HG02571 (cell line): ENCODE results near the gene PSMC3IP.
"Not testable (repeated sequence)": the region's sequence is repeated elsewhere in the genome, so short reads cannot be mapped to it uniquely, and the experiment has no call there.

Experiments used
- ATAC-seq: cut with Tn5 transposase; IDR thresholded peaks from one replicate; pipeline ENCODE4 v1.9.1; 2021; ENCODE audit warnings: mild to moderate bottlenecking, moderate library complexity; ENCODE audit not compliant: unreplicated experiment

PSMC3IP gene

DNA sequence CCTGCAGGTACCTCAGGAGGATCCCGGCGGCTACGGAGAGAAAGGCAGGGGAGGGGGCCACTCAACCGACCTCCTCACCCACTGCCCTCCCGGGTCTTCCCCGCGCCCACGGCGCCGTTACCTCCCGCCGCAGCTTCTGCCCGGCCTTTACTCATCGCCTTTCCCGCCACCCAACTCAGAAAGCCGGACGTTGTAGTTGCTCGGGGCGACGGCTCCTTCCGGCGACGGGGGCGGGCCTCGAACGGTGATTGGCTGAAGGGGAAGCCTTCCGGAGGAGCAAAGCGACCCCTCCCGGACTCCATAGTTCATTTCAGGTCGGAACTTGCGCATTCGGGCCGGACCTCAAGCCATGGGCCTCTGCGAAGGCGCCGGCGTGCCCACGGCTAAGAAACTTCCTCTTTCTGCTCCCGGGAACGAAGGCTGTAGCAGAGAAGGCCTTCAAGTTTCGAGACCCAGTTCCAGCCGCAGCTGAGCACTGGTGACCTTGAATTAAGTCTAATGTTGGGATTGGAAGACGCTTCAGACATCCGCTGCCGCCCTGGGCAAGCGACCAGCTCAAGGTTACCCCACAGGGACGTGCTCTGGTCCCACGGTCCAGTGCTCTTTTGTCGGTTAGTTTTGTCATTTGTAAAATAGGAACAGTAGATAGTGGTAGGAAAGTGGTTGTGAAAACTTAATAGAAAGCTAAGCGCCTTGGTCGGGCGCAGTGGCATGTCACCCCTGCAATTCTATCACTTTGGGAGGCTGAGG lies at the start of gene PSMC3IP:
Gene PSMC3IP (minus strand): TSS at position 198 of the 750 bp plus-strand sequence. CDS start 43 bp downstream, at position 155.
- ATAC-seq, result peak; percentile 63

DNA sequence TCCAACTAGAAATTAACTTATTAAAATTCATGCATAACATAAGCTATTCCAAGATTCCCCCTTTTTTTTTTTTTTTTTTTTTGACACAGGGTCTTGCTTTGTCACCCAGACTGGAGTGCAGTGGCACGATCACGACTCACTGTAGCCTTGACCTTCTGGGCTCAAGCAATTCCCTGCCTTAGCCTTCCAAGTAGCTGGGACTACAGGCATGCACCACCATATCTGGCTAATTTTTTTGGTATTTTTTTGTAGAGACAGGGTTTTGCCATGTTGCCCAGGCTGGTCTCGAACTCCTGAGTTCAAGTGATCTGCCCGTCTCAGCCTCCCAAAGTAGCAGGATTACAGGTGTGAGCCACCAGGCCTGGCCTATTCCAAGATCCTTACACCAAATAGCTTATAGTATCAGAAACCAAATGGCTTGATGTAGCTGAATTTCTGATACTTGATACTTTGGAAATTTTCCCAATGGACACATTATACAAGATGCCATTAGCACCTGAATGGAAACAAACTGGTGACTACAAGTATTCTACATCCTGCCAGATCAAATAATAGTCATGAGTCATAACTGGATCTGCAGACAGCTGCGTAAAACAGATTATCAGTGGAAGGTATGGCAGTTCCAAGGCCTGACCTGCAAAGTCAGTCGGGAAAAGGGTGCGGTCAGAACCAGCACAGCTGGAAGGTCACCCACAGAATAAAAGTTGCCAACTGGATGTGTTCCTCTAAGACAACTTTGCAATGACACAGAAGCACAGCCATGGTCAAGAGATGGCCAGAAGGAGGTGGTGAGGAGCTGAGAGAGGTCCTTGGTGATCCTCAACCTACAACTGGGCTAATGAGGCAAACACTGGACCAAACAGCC lies 46.4 kb upstream of the PSMC3IP start:
- no peak for ATAC-seq

GRCh38 chr17:42623271-42623670 lies 45.7 kb upstream of the PSMC3IP start:
- no peak for ATAC-seq

GRCh38 chr17:42621987-42622386 lies 44.5 kb upstream of the PSMC3IP start:
- not testable (repeated sequence) for ATAC-seq

DNA sequence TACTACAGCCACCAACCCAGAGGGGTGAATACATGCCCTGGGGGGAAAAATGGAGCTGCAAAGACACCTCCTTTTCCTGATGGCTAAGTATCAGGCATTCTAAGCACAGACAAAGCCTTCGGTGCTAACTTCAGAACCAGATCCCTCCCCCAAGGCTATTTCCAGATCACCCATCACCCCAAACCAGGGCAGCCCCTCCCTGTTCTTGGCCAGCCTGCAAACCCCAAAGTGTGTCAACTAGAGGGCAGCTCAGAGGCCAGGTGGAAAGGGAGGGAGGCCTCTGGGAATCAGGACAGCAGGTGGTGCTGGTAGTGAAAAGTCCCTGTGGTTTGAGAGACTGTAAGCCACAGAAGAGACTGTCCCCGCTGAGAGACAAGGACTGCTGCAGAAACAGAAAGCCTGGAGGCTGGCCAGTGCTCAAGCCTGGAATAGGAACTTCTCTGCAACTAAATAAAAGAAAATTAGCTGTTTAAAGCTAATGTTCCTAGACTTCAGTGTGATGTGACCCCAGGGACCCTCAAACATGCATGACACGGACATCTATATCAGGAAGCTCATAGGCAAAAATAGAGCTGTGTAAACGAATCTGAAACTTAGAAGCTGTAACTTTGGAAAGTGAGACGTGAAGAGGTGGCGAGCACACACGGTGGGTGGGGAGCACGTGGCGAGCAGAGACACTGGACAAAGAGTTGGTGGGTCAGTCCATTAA lies 41.1 kb upstream of the PSMC3IP start:
- peak; percentile 69 for ATAC-seq

DNA sequence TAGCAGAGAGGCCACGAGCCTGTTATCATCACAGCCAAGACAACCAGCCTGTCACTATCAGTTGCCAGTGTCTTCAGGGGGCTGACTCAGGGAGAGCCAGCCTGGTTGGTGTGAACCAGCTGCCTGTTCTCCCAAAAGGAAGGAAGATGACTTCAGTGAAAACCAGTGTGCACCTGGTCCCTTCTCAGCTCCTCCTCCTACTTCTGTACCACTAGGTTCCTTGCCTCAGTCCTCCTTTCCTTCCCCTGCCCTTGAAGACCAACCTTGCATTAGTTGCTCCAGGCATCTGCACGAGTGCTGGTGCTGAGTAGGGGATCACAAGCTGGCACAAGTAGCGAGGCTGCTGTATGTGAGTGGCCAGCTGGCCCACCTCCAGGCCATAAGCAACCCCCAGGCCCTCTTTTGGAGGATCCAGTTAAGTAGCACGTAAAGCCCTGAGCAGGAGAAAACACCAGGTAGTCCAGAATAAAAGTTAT lies 40.5 kb upstream of the PSMC3IP start:
- ATAC-seq, result peak; percentile 21

DNA sequence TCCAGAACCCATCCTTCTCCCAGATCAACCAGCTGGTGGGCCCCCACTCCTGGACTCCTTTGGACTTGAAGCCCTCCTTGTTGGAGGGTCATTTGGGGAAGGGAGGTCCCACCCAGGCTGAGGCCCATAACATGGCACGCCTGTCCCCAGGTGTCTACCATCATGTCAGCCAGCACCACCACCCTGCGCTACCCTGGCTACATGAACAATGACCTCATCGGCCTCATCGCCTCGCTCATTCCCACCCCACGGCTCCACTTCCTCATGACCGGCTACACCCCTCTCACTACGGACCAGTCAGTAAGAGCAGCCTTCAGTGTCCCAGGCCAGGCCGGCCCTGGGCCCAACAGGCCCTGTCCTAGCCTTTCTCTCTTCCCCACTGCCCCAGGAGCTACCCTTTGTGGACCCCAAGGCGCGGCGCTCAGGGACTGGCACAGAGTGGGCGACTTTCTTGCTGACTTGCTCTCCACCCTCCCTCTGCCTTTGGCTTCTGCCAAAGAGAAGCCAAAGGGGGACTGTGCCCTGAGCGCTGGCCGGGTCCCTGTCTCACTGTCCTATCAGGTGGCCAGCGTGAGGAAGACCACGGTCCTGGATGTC lies 36.3 kb upstream of the PSMC3IP start:
- ATAC-seq, result no peak

DNA sequence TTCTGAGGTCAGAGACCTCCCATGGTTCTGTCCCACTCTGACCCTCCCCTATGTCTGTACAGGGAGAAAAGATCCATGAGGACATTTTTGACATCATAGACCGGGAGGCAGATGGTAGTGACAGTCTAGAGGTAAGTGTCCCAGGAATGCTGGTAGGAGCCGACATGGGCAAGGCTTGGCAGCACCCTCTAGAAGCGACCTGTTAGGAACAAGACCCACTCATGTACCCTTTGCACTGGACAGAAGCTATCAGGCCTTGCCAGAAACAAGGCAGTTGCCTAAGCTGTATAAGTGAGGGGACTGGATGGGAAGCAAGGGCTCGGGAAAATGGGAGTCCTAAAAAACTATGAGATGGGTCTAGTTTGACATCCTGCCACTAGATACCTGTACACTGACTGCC lies 34.5 kb upstream of the PSMC3IP start:
- ATAC-seq, result no peak

DNA sequence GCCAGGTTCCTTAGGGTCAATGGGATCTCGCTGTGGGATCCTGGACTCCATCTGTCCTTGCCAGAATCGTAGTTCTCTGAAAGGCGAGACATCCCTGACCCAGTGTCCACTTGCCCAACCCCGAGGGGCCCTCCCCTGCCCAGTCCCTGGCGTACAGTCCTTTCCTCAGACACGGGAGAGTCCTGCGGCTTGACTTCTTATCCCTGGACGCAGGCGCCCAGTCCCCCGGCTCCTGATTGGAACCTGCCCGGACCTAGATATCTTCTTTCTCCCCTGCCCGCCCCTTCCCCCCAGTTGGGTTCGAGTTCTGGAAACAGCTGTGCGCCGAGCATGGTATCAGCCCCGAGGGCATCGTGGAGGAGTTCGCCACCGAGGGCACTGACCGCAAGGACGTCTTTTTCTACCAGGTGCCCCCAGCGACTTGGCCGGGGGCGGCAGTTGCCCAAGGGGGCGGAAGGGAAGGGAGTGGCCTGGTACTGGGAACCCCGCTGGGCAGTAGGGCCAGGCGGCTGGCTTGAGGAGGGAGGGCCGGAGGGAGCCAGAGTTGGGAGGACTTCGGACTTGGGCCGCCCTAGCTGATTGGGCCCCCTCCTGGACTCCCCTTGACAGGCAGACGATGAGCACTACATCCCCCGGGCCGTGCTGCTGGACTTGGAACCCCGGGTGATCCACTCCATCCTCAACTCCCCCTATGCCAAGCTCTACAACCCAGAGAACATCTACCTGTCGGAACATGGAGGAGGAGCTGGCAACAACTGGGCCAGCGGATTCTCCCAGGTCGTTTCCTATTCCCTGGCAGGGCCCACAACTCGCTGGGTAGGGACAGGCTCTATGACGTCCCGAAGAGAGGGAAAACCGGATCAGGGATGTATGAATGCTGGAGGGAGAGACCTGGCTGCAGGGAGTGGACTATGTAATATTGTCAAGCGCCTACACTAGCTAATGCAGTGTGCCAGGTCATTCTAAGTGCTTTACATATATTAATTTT lies 32.6 kb upstream of the PSMC3IP start:
- peak; percentile 7 for ATAC-seq

DNA sequence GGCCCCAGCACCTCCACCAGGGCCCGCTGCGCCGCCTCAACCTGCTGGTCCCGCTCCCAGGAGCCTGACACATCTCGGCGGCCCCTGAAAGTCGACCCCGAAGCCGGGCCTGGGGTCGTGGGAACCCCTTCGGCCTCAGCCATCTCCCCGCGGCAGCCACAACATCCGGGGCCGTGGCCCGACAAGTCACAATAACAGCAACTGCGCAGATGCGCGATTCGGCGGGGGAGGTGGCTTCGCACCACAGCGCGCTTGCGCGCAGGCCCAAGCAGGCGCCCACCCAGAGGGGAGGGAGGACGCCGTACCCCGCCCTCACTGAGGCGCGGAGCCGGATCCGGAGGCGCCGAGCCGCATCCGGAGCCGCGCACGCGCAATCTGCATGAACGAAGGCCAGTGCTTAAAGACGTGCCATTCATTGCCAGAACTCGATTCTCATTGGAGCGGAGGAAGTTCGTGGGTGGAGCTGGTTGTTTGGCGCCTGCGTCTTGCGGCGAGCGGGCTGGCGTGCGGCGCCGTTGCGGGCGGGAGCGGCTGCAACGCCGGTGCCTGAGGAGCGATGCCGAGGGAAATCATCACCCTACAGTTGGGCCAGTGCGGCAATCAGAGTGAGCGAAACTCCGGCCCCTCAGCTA lies 31.8 kb upstream of the PSMC3IP start, which contains the start of the genes RETREG3 and TUBG1:
Gene RETREG3 (minus strand): TSS at position 193 of the 632 bp plus-strand sequence. CDS start 50 bp downstream, at position 143.
Gene TUBG1 (plus strand): TSS at position 502 of the 632 bp plus-strand sequence. CDS start 55 bp downstream, at position 557.
- peak; percentile 83 for ATAC-seq

- peak; percentile 19 for ATAC-seq
Observed at GRCh38 chr17:42608305-42609181, 31.0 kb upstream of the PSMC3IP start.

GRCh38 chr17:42607769-42608168 lies 30.2 kb upstream of the PSMC3IP start:
- no peak for ATAC-seq

DNA sequence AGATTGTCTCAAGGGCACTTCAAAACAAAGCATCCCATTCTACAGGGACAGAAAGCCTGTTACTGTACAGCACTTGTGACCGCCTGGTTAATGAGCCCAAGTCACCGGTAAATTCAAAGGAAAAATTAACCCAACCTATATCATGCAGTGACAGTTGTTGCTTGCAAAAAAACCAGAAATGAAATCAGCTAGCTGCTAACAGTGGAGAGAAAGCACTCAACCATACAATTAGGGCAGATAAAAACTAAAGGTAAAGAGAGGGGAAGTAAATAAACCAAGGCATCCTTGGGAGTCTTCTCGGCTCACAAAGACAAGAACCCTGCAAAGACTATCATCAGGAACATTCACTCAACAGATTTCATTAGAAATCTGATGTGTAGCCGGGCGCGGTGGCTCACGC lies 25.8 kb upstream of the PSMC3IP start:
- ATAC-seq, result no peak

GRCh38 chr17:42598905-42599304 lies 21.4 kb upstream of the PSMC3IP start:
- no peak for ATAC-seq

DNA sequence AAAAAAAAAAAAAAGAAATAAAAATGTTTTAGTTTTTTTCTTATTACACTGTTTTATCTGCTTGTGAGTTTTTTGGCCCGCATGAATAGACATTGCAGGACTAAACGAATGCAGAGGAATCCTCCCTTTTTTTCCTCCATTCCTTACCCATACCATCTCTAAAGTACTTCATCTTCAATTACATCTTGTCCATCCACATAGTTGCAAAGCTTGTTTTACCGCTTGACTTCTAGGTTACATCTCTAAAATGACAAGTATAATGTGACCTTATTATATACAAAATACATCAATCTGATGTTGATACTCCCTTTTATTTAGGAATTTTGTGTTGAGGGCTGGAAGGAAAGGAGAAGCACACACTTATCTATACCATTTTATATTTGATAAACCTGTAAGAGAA lies 18.9 kb upstream of the PSMC3IP start:
- no peak for ATAC-seq

GRCh38 chr17:42591411-42591810 lies 13.9 kb upstream of the PSMC3IP start:
- no peak for ATAC-seq

DNA sequence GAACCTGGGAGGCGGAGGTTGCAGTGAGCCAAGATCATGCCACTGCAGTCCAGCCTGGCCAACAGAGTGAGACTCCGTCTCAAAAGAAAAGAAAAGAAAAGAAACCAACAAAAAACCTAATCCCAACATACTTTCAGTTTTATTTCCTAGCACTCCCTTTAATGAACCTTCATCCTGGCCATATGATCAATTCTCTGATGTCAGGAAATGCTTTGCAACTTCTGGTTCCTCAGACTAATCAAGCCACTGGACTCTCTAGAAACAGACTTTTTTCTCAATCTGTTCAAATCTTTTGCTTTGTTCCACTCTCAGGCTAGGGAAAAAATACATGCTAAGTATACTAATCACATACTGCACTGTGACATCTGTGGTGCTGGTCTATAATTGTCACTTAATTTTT lies 13.4 kb upstream of the PSMC3IP start:
- ATAC-seq, result no peak
